ENCODE results near the gene ALOX5. TPM values are rescaled to one million over a fixed set of nuclear protein-coding genes. Genes with fewer than 3 reads are reported as not detected.

ALOX5 gene
- total RNA-seq, 1 donor from 2014 or later = 23.1 TPM

DNA sequence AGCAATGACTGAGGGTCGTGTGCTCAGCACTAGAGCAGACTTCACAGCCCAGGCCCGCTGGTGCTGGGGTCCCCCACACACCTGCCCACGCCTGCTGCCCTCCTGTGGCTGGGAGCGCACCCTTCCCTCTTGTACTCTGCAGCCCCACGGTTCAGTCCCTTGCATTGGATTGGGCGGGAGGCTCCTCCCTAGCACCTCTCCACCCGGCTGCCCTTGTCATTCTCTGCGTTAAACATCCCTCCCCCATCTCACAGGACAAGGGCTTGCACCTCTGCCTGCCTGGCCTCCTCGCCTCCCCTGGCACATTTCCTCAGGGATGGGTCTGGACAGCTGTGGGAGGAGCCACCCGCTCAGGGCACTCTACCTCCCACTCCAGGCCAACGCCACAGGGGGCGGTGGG lies 68.6 kb downstream of the ALOX5 start:
- H3K27me3 ChIP-seq = no peaks in the 10 kb centered on the region

DNA sequence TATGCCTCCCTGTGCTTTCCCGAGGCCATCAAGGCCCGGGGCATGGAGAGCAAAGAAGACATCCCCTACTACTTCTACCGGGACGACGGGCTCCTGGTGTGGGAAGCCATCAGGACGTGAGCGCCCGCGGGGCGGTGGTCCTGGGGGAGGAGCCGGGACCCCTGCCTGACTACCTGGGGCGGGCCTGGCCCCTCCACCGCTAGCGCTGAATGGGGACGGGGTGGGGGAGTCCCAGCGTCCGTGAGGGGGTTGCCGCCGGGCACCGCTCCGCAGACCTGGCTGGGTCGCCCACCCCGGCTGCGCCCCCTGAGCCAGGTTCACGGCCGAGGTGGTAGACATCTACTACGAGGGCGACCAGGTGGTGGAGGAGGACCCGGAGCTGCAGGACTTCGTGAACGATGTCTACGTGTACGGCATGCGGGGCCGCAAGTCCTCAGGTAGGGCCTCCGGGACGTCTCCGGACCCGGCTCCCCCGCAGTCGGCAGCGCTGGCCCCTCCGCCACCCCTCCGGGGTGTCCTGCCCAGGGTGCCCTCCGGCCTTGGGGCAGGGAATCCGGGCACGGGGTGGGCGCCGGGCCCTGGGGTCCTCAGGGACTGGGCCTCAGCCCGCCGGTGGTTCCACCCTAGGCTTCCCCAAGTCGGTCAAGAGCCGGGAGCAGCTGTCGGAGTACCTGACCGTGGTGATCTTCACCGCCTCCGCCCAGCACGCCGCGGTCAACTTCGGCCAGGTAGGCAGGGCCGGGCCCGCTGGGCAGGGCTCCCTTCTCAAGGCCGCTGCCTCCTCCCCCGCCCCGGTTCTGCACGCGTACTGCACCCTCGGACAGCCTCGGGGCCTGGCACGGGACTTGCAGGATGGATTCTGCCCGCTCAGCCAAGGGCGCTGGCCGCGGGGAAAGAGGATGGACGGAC lies 69.3 kb downstream of the ALOX5 start:
- TF ChIP-seq, protein P1, sequence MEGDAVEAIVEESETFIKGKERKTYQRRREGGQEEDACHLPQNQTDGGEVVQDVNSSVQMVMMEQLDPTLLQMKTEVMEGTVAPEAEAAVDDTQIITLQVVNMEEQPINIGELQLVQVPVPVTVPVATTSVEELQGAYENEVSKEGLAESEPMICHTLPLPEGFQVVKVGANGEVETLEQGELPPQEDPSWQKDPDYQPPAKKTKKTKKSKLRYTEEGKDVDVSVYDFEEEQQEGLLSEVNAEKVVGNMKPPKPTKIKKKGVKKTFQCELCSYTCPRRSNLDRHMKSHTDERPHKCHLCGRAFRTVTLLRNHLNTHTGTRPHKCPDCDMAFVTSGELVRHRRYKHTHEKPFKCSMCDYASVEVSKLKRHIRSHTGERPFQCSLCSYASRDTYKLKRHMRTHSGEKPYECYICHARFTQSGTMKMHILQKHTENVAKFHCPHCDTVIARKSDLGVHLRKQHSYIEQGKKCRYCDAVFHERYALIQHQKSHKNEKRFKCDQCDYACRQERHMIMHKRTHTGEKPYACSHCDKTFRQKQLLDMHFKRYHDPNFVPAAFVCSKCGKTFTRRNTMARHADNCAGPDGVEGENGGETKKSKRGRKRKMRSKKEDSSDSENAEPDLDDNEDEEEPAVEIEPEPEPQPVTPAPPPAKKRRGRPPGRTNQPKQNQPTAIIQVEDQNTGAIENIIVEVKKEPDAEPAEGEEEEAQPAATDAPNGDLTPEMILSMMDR (IDR thresholded peaks at IDR 0.05) = no peak
- no peak overlapping the region for H3K4me3 ChIP-seq
- no peaks in the 10 kb centered on the region for H3K27me3 ChIP-seq
- H3K27ac ChIP-seq = no peak overlapping the region
- no peaks in the 10 kb centered on the region for H3K4me1 ChIP-seq
- no peaks in the 10 kb centered on the region for H3K36me3 ChIP-seq
- H3K9me3 ChIP-seq = no peaks in the 10 kb centered on the region
- intact Hi-C loops (cut with DNase I) = no loop called here
- DNase-seq (ENCODE audit: low spot score in 2 of 2) = no peak

More for the DNA sequence above, 68.6 kb downstream of the ALOX5 start:
- no peak overlapping the region for H3K4me3 ChIP-seq
- H3K27ac ChIP-seq = no peak overlapping the region
- TF ChIP-seq, protein P1 (IDR thresholded peaks at IDR 0.05) = no peak
- no peaks in the 10 kb centered on the region for H3K36me3 ChIP-seq
- no peaks in the 10 kb centered on the region for H3K9me3 ChIP-seq
- no peak for DNase-seq (ENCODE audit: low spot score in 2 of 2)
- intact Hi-C loops (cut with DNase I) = no loop called here
- H3K4me1 ChIP-seq = no peaks in the 10 kb centered on the region

DNA sequence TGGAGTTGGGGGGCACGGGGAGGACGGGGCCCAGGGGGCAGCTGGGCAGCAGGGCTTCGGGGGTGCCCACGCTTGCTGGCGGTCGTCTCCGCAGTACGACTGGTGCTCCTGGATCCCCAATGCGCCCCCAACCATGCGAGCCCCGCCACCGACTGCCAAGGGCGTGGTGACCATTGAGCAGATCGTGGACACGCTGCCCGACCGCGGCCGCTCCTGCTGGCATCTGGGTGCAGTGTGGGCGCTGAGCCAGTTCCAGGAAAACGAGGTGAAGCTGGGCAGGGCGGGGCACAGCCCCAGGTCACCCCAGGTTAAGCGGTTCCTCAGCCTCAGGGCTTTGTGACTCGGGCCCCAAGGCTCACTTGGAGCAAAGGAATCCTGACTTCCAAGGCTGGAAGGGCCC lies 70.0 kb downstream of the ALOX5 start:
- H3K4me3 ChIP-seq = no peak overlapping the region
- no peak overlapping the region for H3K27ac ChIP-seq
- H3K4me1 ChIP-seq = no peaks in the 10 kb centered on the region
- no peaks in the 10 kb centered on the region for H3K9me3 ChIP-seq
- intact Hi-C loops (cut with DNase I) = no loop called here
- no peaks in the 10 kb centered on the region for H3K27me3 ChIP-seq
- DNase-seq (ENCODE audit: low spot score in 2 of 2) = no peak
- no peaks in the 10 kb centered on the region for H3K36me3 ChIP-seq
- TF ChIP-seq, protein P1 (IDR thresholded peaks at IDR 0.05) = no peak

DNA sequence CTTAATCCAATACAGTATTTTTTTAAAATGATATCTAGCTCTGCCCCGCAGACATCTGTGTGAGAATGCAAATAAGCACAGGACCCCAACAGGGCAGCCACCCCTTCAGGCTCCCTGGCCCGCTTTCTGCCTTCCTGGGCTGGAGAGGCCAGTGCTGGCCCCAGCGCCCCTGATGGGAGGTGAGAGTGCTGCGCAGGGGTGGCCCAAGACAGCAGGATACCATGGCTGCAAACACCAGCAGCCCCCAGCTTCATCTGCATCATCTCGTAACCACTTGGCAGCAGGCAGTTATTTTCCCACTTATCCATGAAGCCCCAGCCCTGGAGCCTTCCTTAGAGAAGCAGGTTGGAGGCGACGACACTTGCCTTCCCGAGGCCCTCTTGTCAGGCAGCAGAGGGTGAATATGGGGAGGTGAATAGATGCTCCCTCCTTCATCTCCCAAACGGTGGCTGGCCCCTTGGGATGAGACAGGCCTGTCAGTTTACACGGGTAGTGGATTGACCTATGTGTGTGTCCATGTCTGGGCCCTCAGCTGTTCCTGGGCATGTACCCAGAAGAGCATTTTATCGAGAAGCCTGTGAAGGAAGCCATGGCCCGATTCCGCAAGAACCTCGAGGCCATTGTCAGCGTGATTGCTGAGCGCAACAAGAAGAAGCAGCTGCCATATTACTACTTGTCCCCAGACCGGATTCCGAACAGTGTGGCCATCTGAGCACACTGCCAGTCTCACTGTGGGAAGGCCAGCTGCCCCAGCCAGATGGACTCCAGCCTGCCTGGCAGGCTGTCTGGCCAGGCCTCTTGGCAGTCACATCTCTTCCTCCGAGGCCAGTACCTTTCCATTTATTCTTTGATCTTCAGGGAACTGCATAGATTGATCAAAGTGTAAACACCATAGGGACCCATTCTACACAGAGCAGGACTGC lies 71.2 kb downstream of the ALOX5 start:
- intact Hi-C loops (cut with DNase I) = no loop called here
- TF ChIP-seq, protein P1 (IDR thresholded peaks at IDR 0.05) = no peak
- Histone ChIP-seq H3K9me3 (no peaks in the 10 kb centered on the region), H3K36me3 (no peaks in the 10 kb centered on the region), H3K27ac (no peak overlapping the region), H3K4me1 (no peaks in the 10 kb centered on the region), H3K4me3 (no peak overlapping the region), H3K27me3 (no peaks in the 10 kb centered on the region)
- DNase-seq (ENCODE audit: low spot score in 2 of 2) = no peak

DNA sequence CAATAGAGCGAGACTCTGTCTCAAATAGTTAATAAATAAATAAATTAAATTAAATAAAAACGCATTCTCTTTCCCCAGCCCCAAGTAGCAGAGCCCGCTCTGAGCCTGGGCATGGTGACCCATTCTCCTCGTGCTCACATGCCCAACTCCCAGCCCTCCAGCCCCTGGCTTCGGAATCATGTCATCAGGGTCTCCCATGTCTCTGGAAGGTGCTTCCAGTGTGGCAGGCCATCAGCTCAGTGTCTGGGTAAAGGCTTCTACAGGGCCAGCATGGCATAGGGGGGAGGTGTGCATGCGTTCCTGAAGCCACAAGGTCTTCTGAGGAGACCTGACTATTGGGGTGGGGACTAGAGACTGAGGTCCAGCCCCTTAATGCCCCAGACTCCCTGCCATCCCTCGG lies 72.8 kb downstream of the ALOX5 start:
- Histone ChIP-seq H3K4me1 (no peaks in the 10 kb centered on the region), H3K27ac (no peak overlapping the region), H3K9me3 (no peaks in the 10 kb centered on the region), H3K4me3 (no peak overlapping the region), H3K36me3 (no peaks in the 10 kb centered on the region), H3K27me3 (no peaks in the 10 kb centered on the region)
- intact Hi-C loops (cut with DNase I) = no loop called here
- DNase-seq (ENCODE audit: low spot score in 2 of 2) = no peak
- TF ChIP-seq, protein P1 (IDR thresholded peaks at IDR 0.05) = no peak

Data from ascending aorta (tissue), 2 donors.